H9 (cell line): ENCODE results near the gene IMPACT. TPM values are rescaled to one million over a fixed set of nuclear protein-coding genes. Genes with fewer than 3 reads are reported as not detected.

Experiments used
- DNase-seq: peaks from one replicate; pipeline ENCODE4 v3.0.0-alpha.2; 2017
- H2AFZ ChIP-seq: one replicate; pipeline ENCODE4 v1.6.1; 2013; ENCODE audit warnings: mild to moderate bottlenecking, low read length, control low read depth, moderate library complexity
- H2AK5ac ChIP-seq: 2 replicates; pipeline ENCODE4 v1.6.1; 2013; ENCODE audit warnings: low read length, control low read depth, mixed read lengths; ENCODE audit not compliant: insufficient read length
- H2BK120ac ChIP-seq: one replicate; pipeline ENCODE4 v1.6.1; 2013; ENCODE audit warnings: low read depth, mild to moderate bottlenecking, low read length, control low read depth, inconsistent platforms; ENCODE audit not compliant: poor library complexity, severe bottlenecking
- H2BK12ac ChIP-seq: 2 replicates; pipeline ENCODE4 v1.6.1; 2013; ENCODE audit warnings: low read length, control low read depth, mixed read lengths, low read depth; ENCODE audit not compliant: insufficient read length
- H2BK15ac ChIP-seq: 2 replicates; pipeline ENCODE4 v1.6.1; 2013; ENCODE audit warnings: low read depth, low read length, control low read depth
- H2BK20ac ChIP-seq: one replicate; pipeline ENCODE4 v1.6.1; 2013; ENCODE audit warnings: low read depth, mild to moderate bottlenecking, low read length, control low read depth, inconsistent platforms; ENCODE audit not compliant: poor library complexity, severe bottlenecking
- H2BK5ac ChIP-seq: 2 replicates; pipeline ENCODE4 v1.6.1; 2013; ENCODE audit warnings: low read length, control low read depth, mixed read lengths; ENCODE audit not compliant: insufficient read length
- H3K14ac ChIP-seq: 2 replicates; pipeline ENCODE4 v1.6.1; 2013; ENCODE audit warnings: low read length, control low read depth; ENCODE audit not compliant: insufficient read depth
- H3K18ac ChIP-seq: 2 replicates; pipeline ENCODE4 v1.6.1; 2013; ENCODE audit warnings: low read depth, mild to moderate bottlenecking, mixed read lengths, low read length, control low read depth; ENCODE audit not compliant: insufficient read length
- H3K23ac ChIP-seq: 2 replicates; pipeline ENCODE4 v1.6.1; 2013; ENCODE audit warnings: low read length, control low read depth, mixed read lengths, low read depth; ENCODE audit not compliant: insufficient read length
- H3K23me2 ChIP-seq: 2 replicates; pipeline ENCODE4 v1.6.1; 2013; ENCODE audit warnings: low read depth, mild to moderate bottlenecking, mixed read lengths, low read length, control low read depth; ENCODE audit not compliant: insufficient read length, poor library complexity, severe bottlenecking
- H3K27ac ChIP-seq: 2 replicates; pipeline ENCODE4 v1.5.1; 2013; ENCODE audit warnings: low read length, control low read depth, mixed read lengths, low read depth; ENCODE audit not compliant: insufficient read length
- H3K27me3 ChIP-seq: 2 replicates; pipeline ENCODE4 v1.6.1; 2013; ENCODE audit warnings: low read length, control low read depth, inconsistent platforms; ENCODE audit not compliant: insufficient read depth
- H3K4ac ChIP-seq: 2 replicates; pipeline ENCODE4 v1.6.1; 2013; ENCODE audit warnings: low read depth, mild to moderate bottlenecking, control low read depth, inconsistent platforms, low read length, moderate library complexity
- H3K4me1 ChIP-seq: 2 replicates; pipeline ENCODE4 v1.6.1; 2013; ENCODE audit warnings: low read length, control low read depth, inconsistent platforms; ENCODE audit not compliant: insufficient read depth
- H3K4me2 ChIP-seq: 2 replicates; pipeline ENCODE4 v1.6.1; 2013; ENCODE audit warnings: low read length, control low read depth, mixed read lengths; ENCODE audit not compliant: insufficient read length, insufficient read depth
- H3K56ac ChIP-seq: 2 replicates; pipeline ENCODE4 v1.6.1; 2013; ENCODE audit warnings: low read depth, mild to moderate bottlenecking, mixed read lengths, low read length, control low read depth; ENCODE audit not compliant: insufficient read length
- H3K79me1 ChIP-seq: 2 replicates; pipeline ENCODE4 v1.6.1; 2013; ENCODE audit warnings: low read depth, mild to moderate bottlenecking, moderate library complexity, low read length, control low read depth, inconsistent platforms; ENCODE audit not compliant: insufficient read depth, poor library complexity, severe bottlenecking
- H3K79me2 ChIP-seq: 2 replicates; pipeline ENCODE4 v1.6.1; 2013; ENCODE audit warnings: low read length, control low read depth, inconsistent platforms; ENCODE audit not compliant: insufficient read depth
- H3K9ac ChIP-seq: 2 replicates; pipeline ENCODE4 v1.6.1; 2013; ENCODE audit warnings: low read length, control low read depth, mixed read lengths; ENCODE audit not compliant: insufficient read length; ENCODE audit errors: extremely low read depth
- H3K9me3 ChIP-seq: one replicate; pipeline ENCODE4 v1.6.1; 2013; ENCODE audit warnings: low read depth, low read length, inconsistent platforms; ENCODE audit not compliant: control insufficient read depth
- H3T11ph ChIP-seq: one replicate; pipeline ENCODE4 v1.6.1; 2013; ENCODE audit warnings: mild to moderate bottlenecking, low read length, control low read depth, inconsistent platforms
- H4K20me1 ChIP-seq: one replicate; pipeline ENCODE4 v1.6.1; 2013; ENCODE audit not compliant: control insufficient read depth, insufficient read length, insufficient read depth
- H4K5ac ChIP-seq: 2 replicates; pipeline ENCODE4 v1.6.1; 2013; ENCODE audit warnings: low read depth, mild to moderate bottlenecking, mixed read lengths, low read length, control low read depth; ENCODE audit not compliant: insufficient read length
- H4K8ac ChIP-seq: replicated peaks from 2 replicates; pipeline ENCODE4 v1.6.1; 2013; ENCODE audit warnings: low read length, control low read depth, mixed read lengths, low read depth; ENCODE audit not compliant: insufficient read length
- H4K91ac ChIP-seq: 2 replicates; pipeline ENCODE4 v1.6.1; 2013; ENCODE audit warnings: low read depth, mild to moderate bottlenecking, moderate library complexity, mixed read lengths, low read length, control low read depth; ENCODE audit not compliant: insufficient read length
- H3K27ac Mint-ChIP-seq, 3 experiments: 2 replicates in 2 of 3; 3 replicates in 1 of 3; pipeline ENCODE4 v1.8.0; 2020 to 2021; ENCODE audit warnings: mixed read lengths in 3 of 3, mild to moderate bottlenecking in 1 of 3, moderate library complexity in 1 of 3
- H3K27me3 Mint-ChIP-seq: 2 replicates; pipeline ENCODE4 v1.8.0; 2021; ENCODE audit warnings: low read depth, mild to moderate bottlenecking, moderate library complexity, mixed read lengths
- H3K36me3 Mint-ChIP-seq, 3 experiments: 2 replicates in 2 of 3; 3 replicates in 1 of 3; pipeline ENCODE4 v1.8.0; 2020 to 2021; ENCODE audit warnings: low read depth in 3 of 3, mixed read lengths in 3 of 3; ENCODE audit not compliant: insufficient read depth in 1 of 3
- H3K4me1 Mint-ChIP-seq, 2 experiments: 2 replicates each; pipeline ENCODE4 v1.8.0; 2020; ENCODE audit warnings: mixed read lengths in 2 of 2
- H3K4me3 Mint-ChIP-seq, 2 experiments: 2 replicates in 1 of 2; 3 replicates in 1 of 2; pipeline ENCODE4 v1.8.0; 2020 to 2021; ENCODE audit warnings: mild to moderate bottlenecking in 2 of 2, mixed read lengths in 2 of 2, moderate library complexity in 1 of 2
- H3K9me3 Mint-ChIP-seq, 2 experiments: 2 replicates in 1 of 2; 3 replicates in 1 of 2; pipeline ENCODE4 v1.8.0; 2020; ENCODE audit warnings: mild to moderate bottlenecking in 2 of 2, mixed read lengths in 2 of 2, moderate library complexity in 1 of 2
- CTCF ChIP-seq: fragments of 200-600 bp; sonication (generic); conservative IDR thresholded peaks from 3 replicates; pipeline ENCODE4 v1.8.0; 2021; ENCODE audit warnings: antibody characterized with exemption, mild to moderate bottlenecking
- WGBS: extraction: QIAGEN DNeasy Blood & Tissue Kit; methylation state at CpG from one replicate; pipeline ENCODE4 v1.1.7; 2013; ENCODE audit warnings: missing lambda C conversion rate, low lambda C conversion rate, mixed read lengths; ENCODE audit not compliant: insufficient read length; ENCODE audit errors: extremely low coverage; 5-methylcytosine and 5-hydroxymethylcytosine counted together
- total RNA-seq: library from RNA; stranded (reverse); gene quantifications from 2 replicates; pipeline ENCODE4 v1.2.1, GENCODE V29; 2021

IMPACT gene
- total RNA-seq, 1 experiment from 2014 or later = 41.9 TPM

- H3K27ac Mint-ChIP-seq = no peak overlapping the region; a peak in 1 of 7 replicates
- Histone ChIP-seq H3K23ac (no peak overlapping the region), H3K18ac (no peak overlapping the region), H3K79me1 (peaks cover 5% of the 10 kb centered on the region), H2BK20ac (no peak overlapping the region), H4K20me1 (no peaks in the 10 kb centered on the region), H2BK15ac (no peak overlapping the region), H2BK5ac (no peak overlapping the region), H3K9me3 (no peaks in the 10 kb centered on the region), H4K8ac (no peak overlapping the region), H3K27me3 (no peaks in the 10 kb centered on the region), H3K79me2 (peaks cover 3% of the 10 kb centered on the region; the same call in 1 of the 2 replicates), H3K4me1 (no peaks in the 10 kb centered on the region), H3K56ac (no peak overlapping the region), H3K9ac (no peak overlapping the region), H3K4ac (no peak overlapping the region), H3K23me2 (no peaks in the 10 kb centered on the region), H4K5ac (no peak overlapping the region), H3K4me2 (no peak overlapping the region), H2AK5ac (no peak overlapping the region), H2AFZ (no peak overlapping the region), H2BK12ac (no peak overlapping the region), H3K14ac (no peak overlapping the region), H3K27ac (no peak overlapping the region), H3T11ph (no peak overlapping the region), H4K91ac (no peak overlapping the region), H2BK120ac (no peak overlapping the region)
- DNase-seq = no peak
- H3K27me3 Mint-ChIP-seq = no peaks in the 10 kb centered on the region
- H3K4me3 Mint-ChIP-seq = no peak overlapping the region
- no peaks in the 10 kb centered on the region for H3K9me3 Mint-ChIP-seq
- H3K36me3 Mint-ChIP-seq = peaks cover 3 to 14% (median 4%) of the 10 kb centered on the region in 3 experiments; a peak in 6 of 7 replicates
- TF ChIP-seq CTCF = no peak
- peaks cover 5 to 11% of the 10 kb centered on the region in 2 experiments for H3K4me1 Mint-ChIP-seq
- no CpG with 5 or more reads among the region's 6 CpGs for WGBS
Measured at GRCh38 chr18:24386681-24387080, 39.8 kb upstream of the IMPACT start.
